22Rv1 (cell line): ENCODE measurements around the gene ANXA6.

Source experiments
- H3K27ac ChIP-seq: fragments of 450-650 bp; 2 replicates; pipeline ENCODE4 v1.5.1; 2017
- ZFX ChIP-seq: fragments of 450-650 bp; IDR thresholded peaks from 2 replicates; pipeline ENCODE4 v1.6.1; 2017; ENCODE audit warnings: antibody characterized with exemption, borderline replicate concordance
- TF ChIP-seq, protein P1 (sequence below): fragments of 450-650 bp; IDR thresholded peaks from 2 replicates; pipeline ENCODE4 v1.5.1; 2017; ENCODE audit warnings: mild to moderate bottlenecking

The ANXA6 gene

DNA sequence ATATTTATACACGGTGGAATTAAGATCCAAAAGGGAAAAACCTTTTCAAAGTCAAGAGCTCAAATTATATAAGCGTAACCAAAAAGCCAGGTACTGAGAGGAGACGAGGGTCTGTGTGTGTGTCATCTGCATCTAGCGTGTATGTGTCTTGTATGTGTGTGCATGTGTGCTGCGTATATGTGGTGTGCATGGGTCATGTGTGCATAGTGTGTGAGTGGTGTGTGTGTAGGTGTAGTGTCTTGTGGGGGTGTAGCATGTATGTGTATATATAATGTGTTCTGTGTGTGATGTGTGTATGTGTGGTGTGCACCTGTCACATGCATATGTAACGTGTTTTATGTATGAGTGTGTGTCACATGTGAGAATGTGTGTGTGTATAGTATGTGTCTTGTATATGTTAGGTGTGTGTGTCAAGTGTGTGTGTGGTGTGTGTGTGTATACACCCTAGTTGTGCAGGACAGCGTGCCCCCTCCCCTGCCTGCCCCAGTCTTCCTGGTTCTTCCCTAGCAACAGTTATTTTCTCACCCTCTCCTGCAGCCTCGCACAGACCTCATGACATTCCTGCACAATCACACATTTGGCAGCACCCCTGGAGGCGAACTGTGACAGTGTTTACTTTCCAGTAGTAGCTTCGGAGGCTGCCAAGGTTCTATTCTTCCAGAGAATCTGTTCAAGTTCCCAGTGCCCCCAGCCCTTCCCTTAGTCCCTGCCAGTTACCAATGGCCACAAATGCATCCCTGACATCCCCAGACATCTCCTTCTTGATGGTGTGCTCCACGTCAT lies 49.6 kb downstream of the ANXA6 start:
- no peak overlapping the region for H3K27ac ChIP-seq
- TF ChIP-seq, protein P1, sequence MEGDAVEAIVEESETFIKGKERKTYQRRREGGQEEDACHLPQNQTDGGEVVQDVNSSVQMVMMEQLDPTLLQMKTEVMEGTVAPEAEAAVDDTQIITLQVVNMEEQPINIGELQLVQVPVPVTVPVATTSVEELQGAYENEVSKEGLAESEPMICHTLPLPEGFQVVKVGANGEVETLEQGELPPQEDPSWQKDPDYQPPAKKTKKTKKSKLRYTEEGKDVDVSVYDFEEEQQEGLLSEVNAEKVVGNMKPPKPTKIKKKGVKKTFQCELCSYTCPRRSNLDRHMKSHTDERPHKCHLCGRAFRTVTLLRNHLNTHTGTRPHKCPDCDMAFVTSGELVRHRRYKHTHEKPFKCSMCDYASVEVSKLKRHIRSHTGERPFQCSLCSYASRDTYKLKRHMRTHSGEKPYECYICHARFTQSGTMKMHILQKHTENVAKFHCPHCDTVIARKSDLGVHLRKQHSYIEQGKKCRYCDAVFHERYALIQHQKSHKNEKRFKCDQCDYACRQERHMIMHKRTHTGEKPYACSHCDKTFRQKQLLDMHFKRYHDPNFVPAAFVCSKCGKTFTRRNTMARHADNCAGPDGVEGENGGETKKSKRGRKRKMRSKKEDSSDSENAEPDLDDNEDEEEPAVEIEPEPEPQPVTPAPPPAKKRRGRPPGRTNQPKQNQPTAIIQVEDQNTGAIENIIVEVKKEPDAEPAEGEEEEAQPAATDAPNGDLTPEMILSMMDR = no peak
- TF ChIP-seq ZFX = no peak

DNA sequence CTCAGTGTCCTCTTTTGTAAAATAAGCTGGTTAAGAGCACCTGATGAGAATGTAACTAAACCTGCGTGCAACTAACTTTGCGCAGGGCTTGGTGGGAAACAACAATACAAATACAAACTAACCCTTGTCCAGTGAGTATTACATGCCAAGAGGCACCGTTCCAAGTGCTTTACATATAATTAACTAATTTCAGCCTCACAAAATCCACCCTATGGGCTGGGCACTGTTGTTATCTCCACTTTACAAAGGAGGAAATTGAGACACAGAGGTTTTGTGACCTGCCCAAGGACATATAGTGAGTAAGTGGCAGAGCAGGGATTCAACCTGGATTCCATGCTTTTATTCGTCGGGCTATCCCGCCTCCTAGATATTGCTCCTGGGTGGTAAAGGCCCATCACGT lies 50.5 kb downstream of the ANXA6 start:
- H3K27ac ChIP-seq = no peak overlapping the region
- no peak for TF ChIP-seq ZFX
- TF ChIP-seq, protein P1 = no peak

DNA sequence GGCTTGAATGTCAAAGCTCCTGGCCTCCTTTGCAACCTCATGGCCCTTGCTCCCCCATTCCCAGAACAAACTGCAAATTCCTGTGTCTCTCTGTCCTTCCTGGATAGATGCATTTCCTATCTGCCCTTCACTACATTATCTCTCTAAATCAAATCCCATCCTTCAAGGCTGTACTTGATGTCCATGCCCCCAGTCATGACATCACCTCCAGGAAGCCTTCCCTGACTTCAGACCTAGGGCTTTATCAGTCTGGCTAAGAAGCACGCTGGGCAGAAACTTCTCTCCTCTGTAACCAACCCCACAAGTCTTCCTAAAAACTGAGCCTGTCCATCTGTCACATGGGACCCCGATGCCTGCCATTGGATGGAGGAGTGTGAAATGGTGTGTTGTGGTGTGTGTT lies 51.1 kb downstream of the ANXA6 start:
- no peak overlapping the region for H3K27ac ChIP-seq
- TF ChIP-seq, protein P1 = no peak
- no peak for TF ChIP-seq ZFX

DNA sequence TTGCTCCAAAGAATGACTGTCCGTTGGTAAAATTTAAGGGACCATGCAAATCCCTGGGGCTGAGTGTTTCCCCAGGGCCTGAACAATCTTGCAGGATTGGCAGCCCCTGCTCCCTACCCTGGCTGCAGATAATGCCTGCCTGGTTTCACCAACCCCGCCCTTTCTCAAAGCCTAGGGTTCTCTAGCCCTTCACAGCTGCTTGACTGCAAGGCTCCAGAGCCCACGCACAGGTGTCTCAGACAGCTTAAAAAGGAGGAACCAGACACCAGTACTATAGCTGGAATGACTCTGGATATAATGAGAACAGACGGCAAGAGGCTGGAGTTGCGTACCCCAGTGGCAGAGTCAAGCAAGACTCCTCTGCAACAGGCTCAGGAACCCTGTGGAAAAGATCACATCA lies 51.5 kb downstream of the ANXA6 start:
- TF ChIP-seq ZFX = no peak
- TF ChIP-seq, protein P1 = no peak
- no peak overlapping the region for H3K27ac ChIP-seq

DNA sequence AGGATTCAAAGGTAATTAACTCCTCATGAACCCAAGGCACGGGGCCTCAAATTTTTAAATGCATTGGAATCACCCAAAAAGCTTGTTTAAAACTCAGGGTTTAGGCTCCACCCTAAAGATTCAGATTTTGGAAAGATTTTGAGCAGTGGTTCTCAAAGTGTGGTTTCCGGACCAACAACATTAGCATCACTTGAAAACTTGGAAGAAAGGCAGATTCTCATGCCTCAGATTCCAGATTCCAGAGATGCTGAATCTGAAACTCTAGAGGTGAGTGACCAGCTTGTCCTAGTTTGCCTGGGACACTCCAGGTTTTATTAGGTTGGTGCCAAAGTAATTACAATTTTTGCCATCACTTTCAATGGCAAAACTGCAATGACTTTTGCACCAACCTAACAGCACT lies 52.0 kb downstream of the ANXA6 start:
- TF ChIP-seq, protein P1 = no peak
- TF ChIP-seq ZFX = no peak
- H3K27ac ChIP-seq = no peak overlapping the region

DNA sequence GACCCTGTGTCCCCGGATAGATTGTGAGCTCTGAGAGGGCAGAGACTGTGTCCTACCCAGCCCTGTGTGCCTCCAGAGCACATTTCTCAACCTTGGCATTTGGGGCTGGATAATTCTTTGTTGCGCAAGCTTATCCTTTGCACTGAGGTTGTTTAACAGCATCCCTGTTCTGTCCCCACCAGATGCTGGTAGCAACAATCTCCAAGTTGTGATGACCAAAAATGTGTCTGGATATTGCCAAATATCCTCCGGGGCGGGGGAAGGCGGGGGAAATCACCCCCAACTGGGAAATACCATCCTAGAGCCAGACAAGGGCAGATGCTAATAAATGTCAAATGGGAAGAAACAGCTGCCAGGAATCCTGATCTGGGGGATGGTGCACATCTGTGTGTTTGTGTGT lies 52.8 kb downstream of the ANXA6 start:
- TF ChIP-seq, protein P1 = no peak
- TF ChIP-seq ZFX = no peak

DNA sequence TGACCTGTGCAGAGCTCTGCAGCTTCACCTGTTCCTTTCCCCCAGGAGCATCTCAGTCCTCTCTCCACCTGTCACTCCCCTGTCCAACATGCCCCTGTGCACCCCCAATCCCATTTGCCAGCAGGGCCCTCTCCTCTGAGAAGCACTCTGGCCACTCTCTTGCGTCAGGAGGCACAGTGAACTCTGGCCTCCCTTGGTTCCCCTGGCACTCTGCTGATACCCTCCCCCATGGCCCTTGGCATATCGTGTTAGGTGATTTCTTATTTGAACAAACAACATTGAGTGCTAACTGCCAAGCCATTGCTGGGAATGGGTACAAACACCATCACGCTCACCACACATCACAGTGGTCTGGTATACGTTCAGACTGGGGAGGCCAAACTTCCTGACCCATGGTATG lies 55.8 kb downstream of the ANXA6 start:
- H3K27ac ChIP-seq = no peak overlapping the region
- TF ChIP-seq, protein P1 = no peak
- TF ChIP-seq ZFX = no peak

More for the DNA sequence above, 52.8 kb downstream of the ANXA6 start:
- H3K27ac ChIP-seq = no peak overlapping the region
